ENCODE data around the gene RTN4IP1. TPM values are rescaled to one million over a fixed set of nuclear protein-coding genes. Genes with fewer than 3 reads are reported as not detected.
"Not testable (repeated sequence)": the region's sequence is repeated elsewhere in the genome, so short reads cannot be mapped to it uniquely, and the experiment has no call there.

RTN4IP1 gene
- total RNA-seq, 1 donor from 2014 or later: 3.3 TPM

DNA sequence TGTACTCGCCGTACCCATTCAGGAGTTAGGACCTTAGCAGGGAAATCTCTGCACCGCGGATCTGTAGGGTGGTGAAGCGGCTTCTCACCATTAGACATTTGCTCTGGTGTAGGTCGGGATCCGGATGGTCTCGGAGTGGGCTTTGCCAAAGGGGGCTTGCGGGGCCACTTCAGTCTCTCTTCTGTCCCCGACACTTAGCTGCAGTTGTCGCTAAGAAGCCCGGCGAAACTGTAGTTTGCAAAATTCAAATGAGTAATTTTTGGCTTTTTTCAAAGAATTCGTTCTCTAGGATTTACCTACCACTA is 513 bp upstream of the RTN4IP1 start:
- TF ChIP-seq, protein P1, sequence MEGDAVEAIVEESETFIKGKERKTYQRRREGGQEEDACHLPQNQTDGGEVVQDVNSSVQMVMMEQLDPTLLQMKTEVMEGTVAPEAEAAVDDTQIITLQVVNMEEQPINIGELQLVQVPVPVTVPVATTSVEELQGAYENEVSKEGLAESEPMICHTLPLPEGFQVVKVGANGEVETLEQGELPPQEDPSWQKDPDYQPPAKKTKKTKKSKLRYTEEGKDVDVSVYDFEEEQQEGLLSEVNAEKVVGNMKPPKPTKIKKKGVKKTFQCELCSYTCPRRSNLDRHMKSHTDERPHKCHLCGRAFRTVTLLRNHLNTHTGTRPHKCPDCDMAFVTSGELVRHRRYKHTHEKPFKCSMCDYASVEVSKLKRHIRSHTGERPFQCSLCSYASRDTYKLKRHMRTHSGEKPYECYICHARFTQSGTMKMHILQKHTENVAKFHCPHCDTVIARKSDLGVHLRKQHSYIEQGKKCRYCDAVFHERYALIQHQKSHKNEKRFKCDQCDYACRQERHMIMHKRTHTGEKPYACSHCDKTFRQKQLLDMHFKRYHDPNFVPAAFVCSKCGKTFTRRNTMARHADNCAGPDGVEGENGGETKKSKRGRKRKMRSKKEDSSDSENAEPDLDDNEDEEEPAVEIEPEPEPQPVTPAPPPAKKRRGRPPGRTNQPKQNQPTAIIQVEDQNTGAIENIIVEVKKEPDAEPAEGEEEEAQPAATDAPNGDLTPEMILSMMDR (IDR thresholded peaks at IDR 0.05; ENCODE audit: unreplicated experiment): no peak
- H3K9me3 Mint-ChIP-seq (ENCODE audit: unreplicated experiment): no peaks in the 10 kb centered on the region
- H3K4me1 Mint-ChIP-seq (ENCODE audit: unreplicated experiment): peaks cover 10% of the 10 kb centered on the region
- no peaks in the 10 kb centered on the region for H3K27me3 Mint-ChIP-seq (ENCODE audit: unreplicated experiment)
- DNase-seq (ENCODE audit: low spot score): no peak
- H3K36me3 Mint-ChIP-seq (ENCODE audit: low read depth, unreplicated experiment): no peaks in the 10 kb centered on the region
- H3K27ac Mint-ChIP-seq (ENCODE audit: unreplicated experiment): peak overlapping the region; percentile 94
- H3K4me3 Mint-ChIP-seq (ENCODE audit: unreplicated experiment): peak overlapping the region; percentile 97

DNA sequence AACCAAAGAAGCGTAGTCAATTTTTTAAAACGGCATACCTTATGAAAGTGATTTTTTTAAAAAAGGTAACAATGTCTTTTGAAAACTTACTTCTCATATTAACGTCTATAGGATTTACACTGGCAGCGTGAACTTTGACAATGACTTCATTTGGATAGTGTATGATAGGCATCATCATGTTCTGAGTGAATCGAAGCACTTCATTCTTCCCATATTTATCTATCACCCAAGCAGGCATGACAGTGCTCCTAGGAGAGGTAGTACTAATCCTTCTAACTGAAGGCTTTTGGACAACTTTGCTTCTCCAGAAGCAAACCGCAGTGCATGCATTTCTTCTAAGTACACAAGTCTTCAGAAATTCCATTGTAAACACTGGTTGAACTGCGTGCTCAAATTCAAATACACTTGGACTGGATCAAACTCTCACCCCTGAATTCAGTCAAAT is 618 bp downstream of the RTN4IP1 start:
- Mint-ChIP-seq H3K9me3 (ENCODE audit: unreplicated experiment) (no peaks in the 10 kb centered on the region), H3K27me3 (ENCODE audit: unreplicated experiment) (no peaks in the 10 kb centered on the region), H3K4me3 (ENCODE audit: unreplicated experiment) (peak overlapping the region; percentile 97), H3K36me3 (ENCODE audit: low read depth, unreplicated experiment) (no peaks in the 10 kb centered on the region), H3K27ac (ENCODE audit: unreplicated experiment) (peak overlapping the region; percentile 2), H3K4me1 (ENCODE audit: unreplicated experiment) (peaks cover 10% of the 10 kb centered on the region)
- TF ChIP-seq, protein P1 (IDR thresholded peaks at IDR 0.05; ENCODE audit: unreplicated experiment): no peak
- DNase-seq (ENCODE audit: low spot score): no peak

DNA sequence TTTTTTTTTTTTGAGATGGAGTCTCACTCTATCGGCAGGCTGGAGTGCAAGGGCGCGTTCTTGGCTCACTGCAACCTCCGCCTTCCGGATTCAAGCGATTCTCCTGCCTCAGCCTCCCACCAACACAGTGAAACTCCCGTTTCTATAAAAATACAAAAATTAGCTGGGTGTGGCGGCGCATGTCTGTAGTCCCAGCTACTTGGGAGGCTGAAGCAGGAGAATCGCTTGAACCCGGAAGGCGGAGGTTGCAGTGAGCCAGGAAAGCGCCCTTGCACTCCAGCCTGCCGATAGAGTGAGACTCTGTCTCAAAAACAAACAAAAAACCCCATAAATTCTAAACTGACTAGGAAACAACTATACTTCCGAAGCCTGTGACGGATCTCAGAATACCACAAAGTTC is 1.5 kb downstream of the RTN4IP1 start:
- H3K9me3 Mint-ChIP-seq (ENCODE audit: unreplicated experiment); H3K27ac Mint-ChIP-seq (ENCODE audit: unreplicated experiment); H3K27me3 Mint-ChIP-seq (ENCODE audit: unreplicated experiment); H3K4me3 Mint-ChIP-seq (ENCODE audit: unreplicated experiment); H3K36me3 Mint-ChIP-seq (ENCODE audit: low read depth, unreplicated experiment); DNase-seq (ENCODE audit: low spot score): not testable (repeated sequence)
- peaks cover 10% of the 10 kb centered on the region for H3K4me1 Mint-ChIP-seq (ENCODE audit: unreplicated experiment)

DNA sequence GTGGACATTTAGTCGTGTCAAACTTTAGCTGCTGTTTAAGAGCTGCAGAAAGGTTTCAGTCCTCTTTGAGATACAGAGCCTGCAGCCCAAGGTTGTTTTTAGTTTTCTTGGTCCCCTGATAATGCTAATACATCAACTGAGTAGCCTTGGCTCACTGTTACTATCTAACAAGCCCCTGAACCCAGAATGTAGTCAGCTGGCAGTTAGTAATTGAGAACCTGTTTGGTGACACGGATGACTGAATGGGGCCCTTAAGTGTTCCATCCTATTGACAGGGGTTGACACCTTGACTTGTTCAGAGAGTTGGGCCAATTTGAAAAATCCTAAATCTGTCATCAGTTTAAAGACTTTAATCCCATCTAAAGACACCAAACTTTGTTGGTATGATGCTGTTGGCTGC is 2.8 kb downstream of the RTN4IP1 start:
- Mint-ChIP-seq H3K9me3 (ENCODE audit: unreplicated experiment) (no peaks in the 10 kb centered on the region), H3K27me3 (ENCODE audit: unreplicated experiment) (no peaks in the 10 kb centered on the region), H3K4me1 (ENCODE audit: unreplicated experiment) (peaks cover 10% of the 10 kb centered on the region), H3K4me3 (ENCODE audit: unreplicated experiment) (no peak overlapping the region), H3K27ac (ENCODE audit: unreplicated experiment) (no peak overlapping the region), H3K36me3 (ENCODE audit: low read depth, unreplicated experiment) (peaks cover 10% of the 10 kb centered on the region)
- TF ChIP-seq, protein P1 (IDR thresholded peaks at IDR 0.05; ENCODE audit: unreplicated experiment): no peak
- no peak for DNase-seq (ENCODE audit: low spot score)

DNA sequence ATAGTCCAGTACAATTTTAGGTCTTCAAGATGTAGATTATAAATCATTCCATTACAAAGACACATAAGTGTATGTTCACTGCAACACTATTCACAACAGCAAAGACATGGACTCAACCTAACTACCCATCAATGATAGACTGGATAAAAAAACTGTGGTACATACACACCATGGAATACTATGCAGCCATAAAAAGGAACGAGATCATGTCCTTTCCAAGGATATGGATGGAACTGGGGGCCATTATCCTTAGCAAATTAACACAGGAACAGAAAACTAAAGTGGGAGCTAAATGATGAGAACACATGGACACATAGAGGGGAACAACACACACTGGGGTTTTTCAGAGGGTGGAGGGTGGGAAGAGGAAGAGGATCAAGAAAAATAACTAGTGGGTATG is 6.3 kb downstream of the RTN4IP1 start:
- Mint-ChIP-seq H3K36me3 (ENCODE audit: low read depth, unreplicated experiment) (peaks cover 10% of the 10 kb centered on the region), H3K27me3 (ENCODE audit: unreplicated experiment) (no peaks in the 10 kb centered on the region), H3K4me1 (ENCODE audit: unreplicated experiment) (peaks cover 14% of the 10 kb centered on the region), H3K9me3 (ENCODE audit: unreplicated experiment) (no peaks in the 10 kb centered on the region), H3K27ac (ENCODE audit: unreplicated experiment) (no peak overlapping the region), H3K4me3 (ENCODE audit: unreplicated experiment) (peak overlapping the region; percentile 14)
- no peak for DNase-seq (ENCODE audit: low spot score)
- TF ChIP-seq, protein P1 (IDR thresholded peaks at IDR 0.05; ENCODE audit: unreplicated experiment): no peak

DNA sequence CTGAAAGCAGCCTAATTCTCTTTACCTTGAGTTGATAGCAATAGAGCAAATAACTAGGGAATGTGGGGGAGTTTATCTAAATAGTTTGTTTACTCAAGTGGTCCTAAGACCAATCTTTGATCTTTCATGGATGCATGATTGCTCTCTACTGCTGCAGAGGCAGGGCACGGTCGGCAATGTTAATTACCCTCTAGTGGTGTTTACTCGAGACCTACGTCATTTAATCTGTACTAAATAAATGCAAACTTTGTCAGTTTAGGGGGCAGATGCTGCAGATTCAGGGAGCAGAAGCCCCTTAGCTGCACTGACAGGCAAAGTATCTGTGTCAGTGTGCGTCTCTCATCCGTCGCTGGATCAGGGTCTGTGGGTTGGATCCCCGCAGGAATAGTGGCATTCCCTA is 6.9 kb downstream of the RTN4IP1 start:
- Mint-ChIP-seq H3K4me3 (ENCODE audit: unreplicated experiment) (no peak overlapping the region), H3K27ac (ENCODE audit: unreplicated experiment) (no peak overlapping the region), H3K4me1 (ENCODE audit: unreplicated experiment) (peaks cover 14% of the 10 kb centered on the region), H3K9me3 (ENCODE audit: unreplicated experiment) (no peaks in the 10 kb centered on the region), H3K27me3 (ENCODE audit: unreplicated experiment) (no peaks in the 10 kb centered on the region), H3K36me3 (ENCODE audit: low read depth, unreplicated experiment) (peaks cover 10% of the 10 kb centered on the region)
- no peak for DNase-seq (ENCODE audit: low spot score)
- TF ChIP-seq, protein P1 (IDR thresholded peaks at IDR 0.05; ENCODE audit: unreplicated experiment): no peak

Data from endothelial cell (in vitro differentiated cells).